HCEC 1CT (cell line): ENCODE measurements around the gene DENND6B.
"Not testable (repeated sequence)": the region's sequence is repeated elsewhere in the genome, so short reads cannot be mapped to it uniquely, and the experiment has no call there.

Experiments used
- DNase-seq: peaks from one replicate; pipeline ENCODE4 v3.0.0-alpha.2; 2017

DENND6B gene

GRCh38 chr22:50338860-50339462 is 12.1 kb upstream of the DENND6B start:
- no peak for DNase-seq

GRCh38 chr22:50338042-50338573 is 11.3 kb upstream of the DENND6B start:
- DNase-seq = no peak

GRCh38 chr22:50337262-50338041 is 10.6 kb upstream of the DENND6B start:
- DNase-seq = no peak

- DNase-seq = not testable (repeated sequence)
Measured at GRCh38 chr22:50334433-50334832, 7.6 kb upstream of the DENND6B start.

GRCh38 chr22:50329236-50329635 is 2.4 kb upstream of the DENND6B start:
- DNase-seq = peak; percentile 45

- no peak for DNase-seq
Measured at GRCh38 chr22:50327711-50328019, 853 bp upstream of the DENND6B start.

GRCh38 chr22:50326225-50326955 is 422 bp downstream of the DENND6B start:
- no peak for DNase-seq

GRCh38 chr22:50325444-50326224 is 1.2 kb downstream of the DENND6B start:
- peak; percentile 41 for DNase-seq

GRCh38 chr22:50323900-50324299 is 2.9 kb downstream of the DENND6B start:
- DNase-seq = no peak

- not testable (repeated sequence) for DNase-seq
Measured at GRCh38 chr22:50322382-50323104, 4.3 kb downstream of the DENND6B start.

GRCh38 chr22:50320671-50321325 is 6.0 kb downstream of the DENND6B start:
- DNase-seq = no peak

GRCh38 chr22:50320116-50320515 is 6.7 kb downstream of the DENND6B start:
- DNase-seq = no peak

GRCh38 chr22:50319503-50319951 is 7.3 kb downstream of the DENND6B start:
- DNase-seq = no peak

GRCh38 chr22:50318698-50319411 is 8.0 kb downstream of the DENND6B start:
- no peak for DNase-seq

- no peak for DNase-seq
Measured at GRCh38 chr22:50318356-50318697, 8.5 kb downstream of the DENND6B start.

- no peak for DNase-seq
Measured at GRCh38 chr22:50317674-50318073, 9.1 kb downstream of the DENND6B start.

- DNase-seq = no peak
Measured at GRCh38 chr22:50317178-50317577, 9.6 kb downstream of the DENND6B start.

GRCh38 chr22:50316114-50317065 is 10.4 kb downstream of the DENND6B start:
- no peak for DNase-seq

GRCh38 chr22:50315289-50316113 is 11.3 kb downstream of the DENND6B start:
- DNase-seq = no peak
